ENCODE results near the gene RHOG. TPM values are rescaled to one million over a fixed set of nuclear protein-coding genes. Genes with fewer than 3 reads are reported as not detected.
"Not testable (repeated sequence)": the region's sequence is repeated elsewhere in the genome, so short reads cannot be mapped to it uniquely, and the experiment has no call there.

RHOG gene
- total RNA-seq, 2 donors from 2014 or later = 41.1 to 56.4 TPM

DNA sequence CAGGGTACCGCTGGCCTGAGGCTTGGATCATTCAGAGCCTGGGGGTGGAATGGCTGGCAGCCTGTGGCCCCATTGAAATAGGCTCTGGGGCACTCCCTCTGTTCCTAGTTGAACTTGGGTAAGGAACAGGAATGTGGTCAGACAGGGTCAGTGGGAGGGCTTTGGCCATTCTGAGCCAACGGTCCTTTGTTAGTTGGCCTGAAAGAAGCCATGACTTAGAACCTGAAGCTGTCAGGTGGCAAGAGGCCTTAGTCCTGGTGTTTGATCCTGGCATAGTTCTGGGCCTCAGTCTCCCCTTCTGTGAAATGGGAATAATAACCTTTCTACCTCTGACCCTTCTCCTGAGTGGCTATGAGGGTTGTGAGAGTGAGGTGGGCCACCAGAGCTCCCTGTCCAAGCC lies 24.1 kb downstream of the RHOG start:
- intact Hi-C loops (cut with DNase I) = no loop called here

DNA sequence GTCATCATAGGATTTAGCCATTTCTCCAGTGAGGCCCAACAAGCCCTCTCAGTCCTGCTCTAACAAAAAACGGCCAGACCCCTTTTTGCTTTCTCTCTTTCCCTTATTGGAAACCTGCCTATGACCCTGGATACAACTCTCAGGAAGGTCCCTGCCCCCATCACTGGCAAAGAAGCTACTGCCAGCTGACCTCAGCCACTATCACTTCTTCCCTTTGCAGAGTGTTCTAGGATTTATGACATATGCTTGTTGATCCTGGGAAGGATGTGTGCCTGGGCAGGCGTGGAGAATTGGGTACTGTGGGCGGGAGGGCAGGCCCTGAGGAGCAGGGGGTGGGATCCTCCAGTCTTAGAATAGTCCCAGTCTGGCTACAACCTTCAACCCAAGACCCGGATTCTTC lies 24.9 kb downstream of the RHOG start:
- Histone ChIP-seq H3K36me3 (no peaks in the 10 kb centered on the region), H3K27me3 (replicated peaks; ENCODE audit: insufficient read depth) (no peaks in the 10 kb centered on the region), H3K27ac (peak overlapping the region in 1 of 2 donors; percentile 44), H3K4me1 (replicated peaks) (no peaks in the 10 kb centered on the region), H3K9me3 (no peaks in the 10 kb centered on the region), H3K4me3 (no peak overlapping the region)
- TF ChIP-seq POLR2A (IDR thresholded peaks at IDR 0.05) (no peak), POLR2AphosphoS5 (IDR thresholded peaks at IDR 0.05) (peak; percentile 56), CTCF (IDR thresholded peaks at IDR 0.05) (no peak)
- intact Hi-C loops (cut with DNase I) = no loop called here
- DNase-seq (ENCODE audit: low spot score) = no peak
- WGBS = 46% methylated on average over 4 of the region's 4 CpGs

More for the DNA sequence above, 24.1 kb downstream of the RHOG start:
- Histone ChIP-seq H3K4me3 (no peak overlapping the region), H3K9me3 (no peaks in the 10 kb centered on the region), H3K4me1 (replicated peaks) (no peaks in the 10 kb centered on the region), H3K27ac (no peak overlapping the region), H3K27me3 (replicated peaks; ENCODE audit: insufficient read depth) (no peaks in the 10 kb centered on the region), H3K36me3 (no peaks in the 10 kb centered on the region)
- 72% methylated on average over 2 of the region's 2 CpGs for WGBS
- TF ChIP-seq CTCF (IDR thresholded peaks at IDR 0.05) (no peak), POLR2A (IDR thresholded peaks at IDR 0.05) (no peak), POLR2AphosphoS5 (IDR thresholded peaks at IDR 0.05) (no peak)
- no peak for DNase-seq (ENCODE audit: low spot score)

DNA sequence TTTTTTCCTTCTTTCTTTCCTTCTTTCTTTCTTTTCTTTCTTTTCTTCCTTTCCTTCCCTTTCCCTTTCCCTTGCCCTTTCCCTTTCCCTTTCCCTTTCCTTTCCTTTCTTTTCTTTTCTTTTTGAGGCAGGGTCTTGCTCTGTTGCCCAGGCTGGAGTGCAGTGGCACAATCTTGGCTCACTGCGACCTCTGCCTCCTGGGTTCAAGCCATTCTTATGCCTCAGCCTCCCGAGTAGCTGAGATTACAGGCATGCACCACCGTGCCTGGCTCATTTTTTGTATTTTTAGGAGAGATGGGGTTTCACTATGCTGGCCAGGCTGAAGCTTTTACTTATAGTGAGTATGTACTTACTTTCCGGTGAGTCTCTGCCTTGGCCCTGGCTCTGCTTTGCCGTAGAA lies 25.9 kb downstream of the RHOG start:
- H3K36me3 ChIP-seq; H3K27me3 ChIP-seq (replicated peaks; ENCODE audit: insufficient read depth); H3K4me3 ChIP-seq; H3K27ac ChIP-seq; H3K9me3 ChIP-seq; H3K4me1 ChIP-seq (replicated peaks); DNase-seq (ENCODE audit: low spot score); intact Hi-C loops (cut with DNase I): not testable (repeated sequence)
- 96% methylated on average over 5 of the region's 5 CpGs for WGBS

DNA sequence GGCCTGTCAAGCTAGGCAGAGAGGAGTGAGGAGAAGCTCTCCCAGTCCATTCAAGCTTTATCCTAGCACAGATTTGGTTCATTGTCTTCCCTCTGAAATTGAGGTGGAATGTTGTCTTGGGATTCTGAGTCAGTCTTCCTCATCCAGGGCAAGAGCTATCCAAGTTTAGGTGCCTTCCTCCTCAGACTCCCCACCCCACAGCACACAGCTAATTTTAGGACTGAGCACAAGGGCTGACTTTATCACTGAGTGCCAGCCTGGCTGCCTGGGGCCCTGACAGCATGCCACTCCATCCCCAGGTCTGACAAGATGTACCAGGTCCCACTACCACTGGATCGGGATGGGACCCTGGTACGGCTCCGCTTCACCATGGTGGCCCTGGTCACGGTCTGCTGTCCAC lies 29.8 kb downstream of the RHOG start:
- H3K9me3 ChIP-seq = no peaks in the 10 kb centered on the region
- DNase-seq (ENCODE audit: low spot score) = no peak
- H3K4me1 ChIP-seq (replicated peaks) = no peaks in the 10 kb centered on the region
- no peak overlapping the region for H3K27ac ChIP-seq
- TF ChIP-seq CTCF (IDR thresholded peaks at IDR 0.05) (no peak), POLR2AphosphoS5 (IDR thresholded peaks at IDR 0.05) (no peak), POLR2A (IDR thresholded peaks at IDR 0.05) (no peak)
- 98% methylated on average over 4 of the region's 4 CpGs for WGBS
- H3K27me3 ChIP-seq (replicated peaks; ENCODE audit: insufficient read depth) = no peaks in the 10 kb centered on the region
- no peaks in the 10 kb centered on the region for H3K36me3 ChIP-seq
- no peak overlapping the region for H3K4me3 ChIP-seq
- intact Hi-C loops (cut with DNase I) = no loop called here

GRCh38 chr11:3810446-3810845 lies 30.3 kb downstream of the RHOG start:
- no peaks in the 10 kb centered on the region for H3K4me1 ChIP-seq (replicated peaks)

More at GRCh38 chr11:3810446-3810845, 30.3 kb downstream of the RHOG start:
- no peak overlapping the region for H3K27ac ChIP-seq
- TF ChIP-seq POLR2AphosphoS5 (IDR thresholded peaks at IDR 0.05) (no peak), POLR2A (IDR thresholded peaks at IDR 0.05) (no peak), CTCF (IDR thresholded peaks at IDR 0.05) (no peak)
- H3K4me3 ChIP-seq = no peak overlapping the region
- no peaks in the 10 kb centered on the region for H3K27me3 ChIP-seq (replicated peaks; ENCODE audit: insufficient read depth)
- no peaks in the 10 kb centered on the region for H3K36me3 ChIP-seq
- H3K9me3 ChIP-seq = no peaks in the 10 kb centered on the region
- WGBS = 76% methylated on average over 3 of the region's 3 CpGs
- intact Hi-C loops (cut with DNase I) = no loop called here
- no peak for DNase-seq (ENCODE audit: low spot score)
